ENCODE results near the gene NDUFA5. TPM values are rescaled to one million over a fixed set of nuclear protein-coding genes. Genes with fewer than 3 reads are reported as not detected.
"Not testable (repeated sequence)": the region's sequence is repeated elsewhere in the genome, so short reads cannot be mapped to it uniquely, and the experiment has no call there.

Gene NDUFA5
- total RNA-seq, 4 donors from 2014 or later, result 21.3 to 34.8 (median 30.3) TPM

- no peaks in the 10 kb centered on the region for H3K27me3 ChIP-seq
- no peaks in the 10 kb centered on the region for H3K36me3 ChIP-seq
- H3K4me1 ChIP-seq, result no peaks in the 10 kb centered on the region
- 93% methylated on average over 5 of the region's 5 CpGs for WGBS
- DNase-seq (ENCODE audit: low spot score in 2 of 2), result no peak
- H3K4me3 ChIP-seq, result no peak overlapping the region
- no peak overlapping the region for H3K27ac ChIP-seq
- TF ChIP-seq EP300 (IDR thresholded peaks at IDR 0.05) (no peak), CTCF (IDR thresholded peaks at IDR 0.05) (no peak), POLR2AphosphoS5 (IDR thresholded peaks at IDR 0.05) (no peak), POLR2A (IDR thresholded peaks at IDR 0.05) (no peak)
- H3K9me3 ChIP-seq, result no peaks in the 10 kb centered on the region
These were observed 29.4 kb downstream of the NDUFA5 start for GRCh38 chr7:123528265-123528664.

- H3K27ac ChIP-seq; H3K36me3 ChIP-seq; DNase-seq (ENCODE audit: low spot score in 2 of 2); H3K9me3 ChIP-seq; H3K4me1 ChIP-seq; H3K4me3 ChIP-seq; H3K27me3 ChIP-seq: not testable (repeated sequence)
- WGBS, result 89% methylated on average over 22 of the region's 24 CpGs
These were observed 29.8 kb downstream of the NDUFA5 start for GRCh38 chr7:123527712-123528225.

GRCh38 chr7:123526533-123526932, 31.1 kb downstream of the NDUFA5 start:
- not testable (repeated sequence) for H3K4me3 ChIP-seq; H3K27ac ChIP-seq; DNase-seq (ENCODE audit: low spot score in 2 of 2); H3K9me3 ChIP-seq; H3K4me1 ChIP-seq; H3K36me3 ChIP-seq; H3K27me3 ChIP-seq
- WGBS, result 96% methylated on average over 6 of the region's 7 CpGs

- Histone ChIP-seq H3K9me3 (no peaks in the 10 kb centered on the region), H3K36me3 (no peaks in the 10 kb centered on the region), H3K4me3 (no peak overlapping the region), H3K27me3 (no peaks in the 10 kb centered on the region), H3K27ac (no peak overlapping the region), H3K4me1 (no peaks in the 10 kb centered on the region)
- 48% methylated on average over 2 of the region's 2 CpGs for WGBS
- no peak for TF ChIP-seq CTCF (IDR thresholded peaks at IDR 0.05)
- TF ChIP-seq POLR2AphosphoS5 (IDR thresholded peaks at IDR 0.05), result no peak
- no peak for TF ChIP-seq EP300 (IDR thresholded peaks at IDR 0.05)
- no peak for TF ChIP-seq POLR2A (IDR thresholded peaks at IDR 0.05)
- no peak for DNase-seq (ENCODE audit: low spot score in 2 of 2)
These were observed 35.6 kb downstream of the NDUFA5 start for GRCh38 chr7:123522066-123522465.

GRCh38 chr7:123505221-123505620, 52.4 kb downstream of the NDUFA5 start:
- Histone ChIP-seq H3K4me1 (no peaks in the 10 kb centered on the region), H3K36me3 (no peaks in the 10 kb centered on the region), H3K27ac (no peak overlapping the region), H3K9me3 (no peaks in the 10 kb centered on the region), H3K4me3 (no peak overlapping the region), H3K27me3 (no peaks in the 10 kb centered on the region)
- TF ChIP-seq POLR2AphosphoS5 (IDR thresholded peaks at IDR 0.05) (no peak), EP300 (IDR thresholded peaks at IDR 0.05) (no peak), POLR2A (IDR thresholded peaks at IDR 0.05) (no peak), CTCF (IDR thresholded peaks at IDR 0.05) (no peak)
- WGBS, result 70% methylated on average over 2 of the region's 2 CpGs
- no peak for DNase-seq (ENCODE audit: low spot score in 2 of 2)

- TF ChIP-seq EP300 (IDR thresholded peaks at IDR 0.05), result no peak
- TF ChIP-seq CTCF (IDR thresholded peaks at IDR 0.05), result no peak
- TF ChIP-seq POLR2AphosphoS5 (IDR thresholded peaks at IDR 0.05), result no peak
- TF ChIP-seq POLR2A (IDR thresholded peaks at IDR 0.05), result no peak
- WGBS, result 68% methylated on average over 5 of the region's 5 CpGs
- no peaks in the 10 kb centered on the region for H3K9me3 ChIP-seq
- H3K27me3 ChIP-seq, result no peaks in the 10 kb centered on the region
- H3K27ac ChIP-seq, result no peak overlapping the region
- no peak for DNase-seq (ENCODE audit: low spot score in 2 of 2)
- no peaks in the 10 kb centered on the region for H3K4me1 ChIP-seq
- no peaks in the 10 kb centered on the region for H3K36me3 ChIP-seq
- no peak overlapping the region for H3K4me3 ChIP-seq
These were observed 55.4 kb downstream of the NDUFA5 start for GRCh38 chr7:123502201-123502600.

All from suprapubic skin (tissue), 4 donors.